PC-9 (cell line): ENCODE data around the gene RETREG1.

Experiments used
- EZH2 ChIP-seq: fragments of 200-600 bp; sonication (generic); IDR thresholded peaks from 2 replicates; pipeline ENCODE4 v1.8.0; 2017; ENCODE audit warnings: antibody characterized with exemption, low read depth
- TF ChIP-seq, protein P1 (sequence below): fragments of 200-600 bp; sonication (generic); conservative IDR thresholded peaks from 2 replicates; pipeline ENCODE4 v1.6.1; 2017; ENCODE audit warnings: mixed run types, antibody characterized with exemption, mild to moderate bottlenecking, moderate library complexity

- TF ChIP-seq, protein P1, sequence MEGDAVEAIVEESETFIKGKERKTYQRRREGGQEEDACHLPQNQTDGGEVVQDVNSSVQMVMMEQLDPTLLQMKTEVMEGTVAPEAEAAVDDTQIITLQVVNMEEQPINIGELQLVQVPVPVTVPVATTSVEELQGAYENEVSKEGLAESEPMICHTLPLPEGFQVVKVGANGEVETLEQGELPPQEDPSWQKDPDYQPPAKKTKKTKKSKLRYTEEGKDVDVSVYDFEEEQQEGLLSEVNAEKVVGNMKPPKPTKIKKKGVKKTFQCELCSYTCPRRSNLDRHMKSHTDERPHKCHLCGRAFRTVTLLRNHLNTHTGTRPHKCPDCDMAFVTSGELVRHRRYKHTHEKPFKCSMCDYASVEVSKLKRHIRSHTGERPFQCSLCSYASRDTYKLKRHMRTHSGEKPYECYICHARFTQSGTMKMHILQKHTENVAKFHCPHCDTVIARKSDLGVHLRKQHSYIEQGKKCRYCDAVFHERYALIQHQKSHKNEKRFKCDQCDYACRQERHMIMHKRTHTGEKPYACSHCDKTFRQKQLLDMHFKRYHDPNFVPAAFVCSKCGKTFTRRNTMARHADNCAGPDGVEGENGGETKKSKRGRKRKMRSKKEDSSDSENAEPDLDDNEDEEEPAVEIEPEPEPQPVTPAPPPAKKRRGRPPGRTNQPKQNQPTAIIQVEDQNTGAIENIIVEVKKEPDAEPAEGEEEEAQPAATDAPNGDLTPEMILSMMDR, result no peak
- no peak for TF ChIP-seq EZH2
These were observed 96.0 kb downstream of the RETREG1 start for GRCh38 chr5:16520841-16521240.
